Peyer's patch (tissue), 4 donors: ENCODE data around the gene AANAT.

Experiments
- CTCF ChIP-seq, 6 experiments: fragments of 450-650 bp in 4 of 6; fragments of 200-600 bp in 2 of 6; sonication (generic) in 1 of 6; IDR thresholded peaks; one replicate each; pipeline ENCODE4 v1.5.1; 2017 to 2019; ENCODE audit warnings: antibody characterized with exemption in 6 of 6, mild to moderate bottlenecking in 3 of 6, moderate library complexity in 1 of 6
- POLR2A ChIP-seq, 2 donors: fragments of 450-650 bp; IDR thresholded peaks; one replicate each; pipeline ENCODE4 v1.5.1; 2017; ENCODE audit warnings: antibody characterized with exemption in 2 of 2, mild to moderate bottlenecking in 2 of 2, moderate library complexity in 2 of 2

GRCh38 chr17:76422860-76423259 is 44.5 kb upstream of the AANAT start:
- TF ChIP-seq CTCF (IDR thresholded peaks at IDR 0.05) = no peak
- TF ChIP-seq POLR2A (IDR thresholded peaks at IDR 0.05) = no peak
